GM12873 (cell line): ENCODE results near the gene SRP9.

ENCODE experiments used
- TF ChIP-seq, protein P1 (sequence below): IDR thresholded peaks from 2 replicates; pipeline ENCODE4 v1.5.1; 2012; ENCODE audit warnings: low read depth, mild to moderate bottlenecking, moderate library complexity, low read length, control low read depth; ENCODE audit not compliant: insufficient read depth; ENCODE audit errors: missing control alignments

SRP9 gene

DNA sequence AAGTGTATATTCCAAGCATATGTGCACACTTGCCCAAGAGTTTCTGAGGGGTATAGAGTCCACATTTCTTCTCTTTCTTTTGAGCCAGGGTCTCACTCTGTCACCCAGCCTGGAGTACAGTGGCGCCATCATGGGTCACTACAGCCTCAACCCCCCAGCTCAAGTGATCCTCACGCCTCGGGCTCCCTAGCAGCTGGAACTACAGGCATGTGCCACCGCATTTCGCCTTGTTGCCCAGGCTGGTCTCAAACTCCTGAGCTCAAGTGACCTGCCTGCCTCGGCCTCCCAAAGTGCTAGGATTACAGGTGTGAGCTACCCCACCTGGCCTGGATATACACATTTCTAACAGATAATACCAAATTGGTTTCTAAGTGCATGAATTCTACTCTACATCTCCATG is 17.1 kb upstream of the SRP9 start:
- TF ChIP-seq, protein P1, sequence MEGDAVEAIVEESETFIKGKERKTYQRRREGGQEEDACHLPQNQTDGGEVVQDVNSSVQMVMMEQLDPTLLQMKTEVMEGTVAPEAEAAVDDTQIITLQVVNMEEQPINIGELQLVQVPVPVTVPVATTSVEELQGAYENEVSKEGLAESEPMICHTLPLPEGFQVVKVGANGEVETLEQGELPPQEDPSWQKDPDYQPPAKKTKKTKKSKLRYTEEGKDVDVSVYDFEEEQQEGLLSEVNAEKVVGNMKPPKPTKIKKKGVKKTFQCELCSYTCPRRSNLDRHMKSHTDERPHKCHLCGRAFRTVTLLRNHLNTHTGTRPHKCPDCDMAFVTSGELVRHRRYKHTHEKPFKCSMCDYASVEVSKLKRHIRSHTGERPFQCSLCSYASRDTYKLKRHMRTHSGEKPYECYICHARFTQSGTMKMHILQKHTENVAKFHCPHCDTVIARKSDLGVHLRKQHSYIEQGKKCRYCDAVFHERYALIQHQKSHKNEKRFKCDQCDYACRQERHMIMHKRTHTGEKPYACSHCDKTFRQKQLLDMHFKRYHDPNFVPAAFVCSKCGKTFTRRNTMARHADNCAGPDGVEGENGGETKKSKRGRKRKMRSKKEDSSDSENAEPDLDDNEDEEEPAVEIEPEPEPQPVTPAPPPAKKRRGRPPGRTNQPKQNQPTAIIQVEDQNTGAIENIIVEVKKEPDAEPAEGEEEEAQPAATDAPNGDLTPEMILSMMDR, result no peak

DNA sequence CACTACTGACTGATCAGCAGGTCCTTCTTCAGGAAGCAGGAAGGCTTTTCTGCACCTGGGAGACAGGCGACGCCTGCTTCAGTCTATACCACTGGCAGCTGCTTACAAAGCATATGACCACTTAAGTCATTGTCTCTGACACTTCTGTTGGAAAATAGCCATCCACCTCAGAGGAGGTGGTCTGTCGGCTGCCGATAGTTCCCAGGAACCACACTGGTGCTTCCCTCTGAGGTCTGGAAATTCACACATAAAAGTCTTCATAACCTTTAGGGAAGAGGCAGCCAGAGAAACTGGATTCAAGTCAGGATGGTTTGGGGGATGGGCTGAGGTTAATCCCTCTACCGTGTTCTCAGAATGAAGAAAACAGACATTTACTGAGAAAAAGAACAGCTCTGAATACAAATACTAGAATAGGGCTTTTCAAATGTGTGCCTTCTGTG is 15.6 kb upstream of the SRP9 start:
- TF ChIP-seq, protein P1, result no peak

DNA sequence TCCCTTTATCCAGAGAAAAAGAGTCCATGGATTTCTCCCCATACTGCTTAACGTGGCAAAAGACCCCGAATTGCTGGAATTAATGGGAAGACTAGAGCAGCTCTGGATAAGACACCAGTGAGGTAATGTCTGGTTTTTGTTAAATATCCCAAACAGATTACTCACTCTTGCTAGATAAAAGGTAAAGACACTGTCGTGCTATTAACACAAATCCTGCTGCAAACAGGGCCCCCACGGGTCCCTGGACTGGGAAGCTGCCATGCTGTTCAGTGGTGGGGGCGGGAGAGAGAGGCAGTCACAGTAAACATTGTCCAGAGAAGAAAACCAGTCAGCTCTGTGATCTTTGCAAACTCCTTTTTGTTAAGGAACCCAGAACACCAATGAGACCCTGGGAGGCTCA is 15.2 kb upstream of the SRP9 start:
- TF ChIP-seq, protein P1, result no peak

DNA sequence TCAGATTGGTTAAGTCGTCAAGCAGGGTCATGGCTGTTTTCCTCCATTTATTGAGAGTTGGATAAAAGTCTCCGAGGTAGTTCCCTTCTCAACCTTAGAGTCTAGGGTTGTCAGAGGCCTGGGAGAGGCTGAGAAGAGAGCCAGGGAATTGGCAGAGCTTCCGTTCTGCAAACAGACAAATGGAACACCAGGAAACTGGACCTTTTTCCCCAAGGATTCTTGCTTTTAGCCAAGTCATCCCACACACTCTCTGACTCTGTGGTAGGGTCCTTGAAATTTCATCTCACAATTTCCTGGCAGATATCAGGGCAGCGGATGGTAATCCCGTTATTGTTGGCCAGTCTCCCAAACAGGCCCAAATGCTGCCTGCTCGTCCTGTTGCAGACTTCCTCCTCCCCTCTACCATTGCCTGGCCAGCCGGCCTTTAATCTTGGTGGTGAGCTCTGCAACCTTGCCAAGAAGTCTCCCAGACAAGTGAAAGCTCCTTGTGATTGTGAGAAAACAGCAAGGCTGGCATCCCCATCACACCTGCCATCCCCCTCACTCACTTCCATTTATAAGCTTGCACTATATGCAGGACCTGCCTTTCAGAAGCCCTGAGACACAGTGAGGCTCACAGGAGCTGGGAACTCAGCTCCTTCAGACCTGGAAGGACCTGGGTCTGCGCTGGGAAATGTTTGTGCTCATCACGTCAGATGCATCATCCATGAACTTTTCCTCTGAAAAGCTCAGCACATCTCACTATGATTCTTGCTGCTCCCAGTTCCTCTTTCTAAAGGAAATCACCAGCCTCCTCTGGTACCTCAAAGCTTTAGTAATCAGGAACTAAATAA is 13.7 kb upstream of the SRP9 start:
- TF ChIP-seq, protein P1, result no peak

DNA sequence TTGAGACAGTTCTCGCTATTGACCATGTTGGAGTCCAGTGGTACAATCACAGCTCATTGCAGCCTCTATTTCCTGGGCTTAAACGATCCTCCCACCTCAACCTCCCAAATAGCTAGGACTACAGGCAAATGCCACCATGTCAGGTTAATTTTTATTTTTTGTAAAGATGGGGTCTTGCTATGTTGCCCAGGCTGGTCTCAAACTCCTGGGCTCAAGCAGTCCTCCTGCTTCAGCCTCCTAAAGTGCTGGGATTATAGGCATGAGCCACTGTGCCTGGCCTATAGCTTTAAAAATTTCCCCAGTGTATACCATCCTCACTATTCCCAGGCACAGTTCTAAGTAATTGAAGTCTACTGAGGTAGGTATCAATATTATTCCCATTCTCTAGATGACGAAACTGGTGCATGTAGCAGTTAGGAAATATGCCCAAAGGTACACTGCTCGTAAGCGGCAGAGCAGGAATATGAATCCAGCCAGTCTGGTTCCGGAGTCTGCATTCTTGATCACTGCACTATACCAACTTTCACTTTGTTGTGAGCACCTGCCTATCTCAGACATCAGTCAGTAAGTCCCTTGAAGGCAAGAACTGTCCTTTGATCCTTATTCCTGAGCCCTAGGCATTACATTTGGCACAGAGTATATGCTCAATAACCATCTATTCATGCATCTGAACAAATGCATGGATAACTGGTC is 11.5 kb upstream of the SRP9 start:
- TF ChIP-seq, protein P1, result no peak

DNA sequence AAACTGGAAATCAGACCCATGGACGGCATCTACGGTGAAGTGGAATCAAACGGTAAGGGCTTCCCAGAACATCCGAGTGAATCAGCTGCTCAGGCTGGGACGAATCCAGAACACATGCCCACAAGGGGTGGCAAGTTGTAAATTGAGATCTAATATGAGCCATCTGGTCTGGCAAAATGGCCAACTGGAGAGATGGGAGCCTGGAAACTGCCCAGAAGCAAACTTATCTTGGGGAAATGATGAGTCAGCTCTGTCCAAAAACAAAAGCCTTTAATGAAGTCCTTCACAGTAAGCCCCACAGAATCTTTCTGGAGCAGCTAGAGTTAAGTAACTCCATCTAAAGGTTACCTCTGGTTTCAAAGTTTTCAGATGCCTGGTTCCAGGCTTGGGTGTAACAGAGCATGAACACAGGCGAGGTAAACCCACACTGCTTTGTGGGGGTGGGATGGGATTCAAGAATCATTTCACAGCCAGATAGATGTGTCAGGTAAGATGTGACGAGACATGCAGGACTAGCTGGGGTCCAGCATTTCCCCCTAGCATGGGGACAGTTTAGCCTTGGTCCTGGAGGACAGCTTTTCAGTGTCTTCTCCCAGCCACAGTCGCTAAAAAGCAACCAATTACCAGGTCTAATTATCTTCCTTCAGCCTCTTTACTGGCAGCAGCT is 10.5 kb upstream of the SRP9 start:
- TF ChIP-seq, protein P1, result no peak
